Omental fat pad (tissue), 4 donors: ENCODE measurements around the gene CAVIN1. TPM values are rescaled to one million over a fixed set of nuclear protein-coding genes. Genes with fewer than 3 reads are reported as not detected.
"Not testable (repeated sequence)": the region's sequence is repeated elsewhere in the genome, so short reads cannot be mapped to it uniquely, and the experiment has no call there.

ENCODE experiments used
- ATAC-seq: fragments of 150-250 bp; one replicate; pipeline ENCODE4 v1.9.1; 2016; ENCODE audit warnings: mild to moderate bottlenecking, moderate library complexity; ENCODE audit not compliant: low FRiP score
- DNase-seq: peaks from one replicate; pipeline ENCODE4 v3.0.0-alpha.2; 2019; ENCODE audit warnings: low spot score
- total RNA-seq, 4 donors: library from RNA; depleted of rRNA; stranded (reverse); fragments of >200 nt; gene quantifications; one replicate each; pipeline ENCODE4 v1.1.0, GENCODE V29; 2016
- TF ChIP-seq, protein P1 (sequence below), 3 donors: fragments of 450-650 bp; IDR thresholded peaks; one replicate each; pipeline ENCODE4 v1.5.1; 2016 to 2017; ENCODE audit warnings: antibody characterized with exemption in 3 of 3, mild to moderate bottlenecking in 3 of 3, moderate library complexity in 2 of 3

The CAVIN1 gene
- total RNA-seq, 4 donors from 2014 or later = 479 to 598 (median 526) TPM

DNA sequence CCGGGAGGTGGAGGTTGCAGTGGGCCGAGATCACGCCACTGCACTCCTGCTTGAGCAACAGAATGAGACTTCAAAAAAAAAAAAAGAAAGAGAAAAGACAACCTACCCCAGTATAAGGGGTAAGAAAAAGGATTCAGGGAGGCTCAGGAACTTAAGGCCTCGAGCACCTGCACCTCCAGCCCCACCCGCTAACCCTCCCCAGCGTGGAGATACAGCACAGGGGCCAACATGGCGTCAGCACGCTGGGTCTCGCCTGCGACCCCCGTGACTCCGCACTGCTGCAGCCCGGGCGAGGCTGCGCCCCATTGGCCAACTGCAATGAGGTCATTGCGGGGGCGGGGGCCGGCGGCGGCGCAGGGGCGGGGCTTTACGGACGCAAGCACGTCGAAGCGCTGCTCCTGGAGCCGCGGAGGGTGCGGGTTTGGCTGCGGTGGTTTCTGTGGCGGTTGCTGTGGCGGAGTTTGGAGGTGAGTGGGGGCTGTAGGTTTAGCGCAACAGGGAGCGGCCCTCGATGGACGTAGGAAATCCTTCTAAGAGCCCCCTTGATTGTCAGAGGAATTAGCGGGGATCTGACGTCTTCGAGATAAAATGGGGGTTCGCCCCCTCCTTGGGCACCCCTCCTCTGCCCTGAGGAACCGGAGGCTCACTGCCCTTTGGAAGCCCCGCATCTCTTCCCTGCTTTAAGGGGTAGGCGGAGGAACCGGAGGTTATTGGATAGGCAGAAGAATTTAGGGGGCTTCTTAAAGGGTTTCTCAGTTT, 35.6 kb upstream of the CAVIN1 start, which contains the start of gene ATP6V0A1:
Gene ATP6V0A1 (plus strand): TSS at position 382 of the 759 bp plus-strand sequence. CDS start 2,017 bp downstream, outside the sequence.
- ATAC-seq (peak; percentile 84), DNase-seq (peak; percentile 90)
- TF ChIP-seq, protein P1, sequence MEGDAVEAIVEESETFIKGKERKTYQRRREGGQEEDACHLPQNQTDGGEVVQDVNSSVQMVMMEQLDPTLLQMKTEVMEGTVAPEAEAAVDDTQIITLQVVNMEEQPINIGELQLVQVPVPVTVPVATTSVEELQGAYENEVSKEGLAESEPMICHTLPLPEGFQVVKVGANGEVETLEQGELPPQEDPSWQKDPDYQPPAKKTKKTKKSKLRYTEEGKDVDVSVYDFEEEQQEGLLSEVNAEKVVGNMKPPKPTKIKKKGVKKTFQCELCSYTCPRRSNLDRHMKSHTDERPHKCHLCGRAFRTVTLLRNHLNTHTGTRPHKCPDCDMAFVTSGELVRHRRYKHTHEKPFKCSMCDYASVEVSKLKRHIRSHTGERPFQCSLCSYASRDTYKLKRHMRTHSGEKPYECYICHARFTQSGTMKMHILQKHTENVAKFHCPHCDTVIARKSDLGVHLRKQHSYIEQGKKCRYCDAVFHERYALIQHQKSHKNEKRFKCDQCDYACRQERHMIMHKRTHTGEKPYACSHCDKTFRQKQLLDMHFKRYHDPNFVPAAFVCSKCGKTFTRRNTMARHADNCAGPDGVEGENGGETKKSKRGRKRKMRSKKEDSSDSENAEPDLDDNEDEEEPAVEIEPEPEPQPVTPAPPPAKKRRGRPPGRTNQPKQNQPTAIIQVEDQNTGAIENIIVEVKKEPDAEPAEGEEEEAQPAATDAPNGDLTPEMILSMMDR (IDR thresholded peaks at IDR 0.05) = no peak

DNA sequence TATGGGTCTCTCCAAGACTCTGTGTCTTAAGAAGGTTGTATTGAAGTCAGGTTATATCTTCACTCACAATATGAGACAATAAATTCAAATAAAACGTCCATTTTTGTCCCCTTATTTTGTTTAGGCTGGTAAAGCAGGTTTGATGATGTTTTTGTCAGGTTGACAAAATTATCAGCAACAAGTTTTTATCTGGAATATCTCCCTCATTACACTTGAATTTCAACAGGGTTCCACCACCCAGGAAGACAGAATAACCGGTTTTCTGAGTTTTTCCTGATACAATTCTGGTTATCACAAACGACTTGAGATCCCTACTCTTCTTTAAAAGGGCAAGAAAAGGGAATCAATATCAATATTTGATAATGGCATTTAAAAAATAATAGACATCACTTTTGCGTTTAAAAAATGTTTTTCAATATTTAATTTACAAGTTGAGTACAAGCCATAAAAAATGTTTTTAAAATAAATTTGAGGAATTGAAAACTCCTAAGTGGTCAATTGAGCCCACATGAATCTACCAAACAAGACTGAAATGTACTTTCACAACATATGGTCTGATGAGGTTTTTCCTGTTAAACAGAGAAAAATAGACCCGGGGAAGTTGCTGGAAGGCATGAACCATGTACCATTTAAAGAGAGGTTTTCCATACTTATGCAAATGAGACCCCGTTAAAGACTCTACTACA, 34.2 kb upstream of the CAVIN1 start:
- no peak for DNase-seq
- TF ChIP-seq, protein P1 (IDR thresholded peaks at IDR 0.05) = no peak
- ATAC-seq = no peak

DNA sequence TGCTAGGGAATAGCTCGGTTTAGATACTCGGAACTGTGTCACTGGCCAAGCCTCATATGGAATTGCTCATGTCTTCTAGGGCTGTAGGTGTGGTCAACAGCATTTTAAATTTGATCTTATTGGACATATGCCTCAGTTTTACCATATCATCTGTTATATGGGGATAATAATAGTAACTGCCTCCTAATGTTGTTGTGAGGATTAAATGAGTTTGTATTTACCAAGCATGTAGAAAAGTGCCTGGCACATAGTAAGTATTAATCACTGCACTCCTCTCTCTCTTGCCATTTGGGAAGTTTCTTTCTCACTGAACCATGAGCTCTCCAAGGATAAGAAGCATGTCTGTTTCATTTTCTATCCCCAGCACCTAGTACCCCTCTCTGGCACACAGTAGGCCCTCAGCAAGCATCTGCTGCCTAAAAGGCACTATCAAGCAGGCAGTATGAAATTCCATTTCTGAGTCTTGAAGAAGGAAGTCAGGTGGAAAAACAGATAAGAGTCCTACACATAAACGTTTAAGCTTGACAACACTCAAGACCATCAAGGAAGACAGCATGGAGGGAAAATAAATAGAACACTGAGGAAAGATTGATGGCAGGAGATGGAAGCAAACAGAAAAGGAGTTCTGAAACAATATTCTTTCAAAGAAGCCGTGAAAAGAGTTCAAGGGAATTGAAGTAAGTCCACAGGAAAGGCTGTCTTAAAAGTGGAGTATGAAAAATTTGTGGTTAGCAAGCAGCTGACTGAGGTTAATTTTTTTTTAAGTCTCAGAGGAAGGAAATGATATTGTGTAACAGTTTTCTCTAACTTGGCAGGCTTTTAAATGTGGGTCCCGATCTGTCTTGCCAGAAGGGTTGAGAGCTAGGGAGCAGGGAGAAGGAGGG, 33.4 kb upstream of the CAVIN1 start:
- no peak for DNase-seq
- TF ChIP-seq, protein P1 (IDR thresholded peaks at IDR 0.05) = no peak
- no peak for ATAC-seq

DNA sequence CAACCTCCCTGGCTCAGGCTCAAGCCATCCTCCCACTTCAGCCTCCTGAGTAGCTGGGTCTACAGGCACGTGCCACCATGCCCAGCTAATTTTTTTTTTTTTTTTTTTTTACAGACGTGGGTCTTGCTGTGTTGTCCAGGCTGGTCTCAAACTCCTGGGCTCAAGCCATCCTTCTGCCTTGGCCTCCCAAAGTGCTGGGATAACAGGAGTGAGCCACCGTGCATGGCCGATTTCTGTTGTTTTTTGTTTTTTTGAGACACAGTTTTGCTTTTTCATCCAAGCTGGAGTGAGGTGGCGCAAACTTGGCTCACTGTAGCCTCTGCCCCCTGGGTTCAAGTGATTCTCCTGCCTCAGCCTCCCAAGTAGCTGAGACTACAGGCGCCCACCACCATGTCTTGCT, 31.9 kb upstream of the CAVIN1 start:
- not testable (repeated sequence) for ATAC-seq

DNA sequence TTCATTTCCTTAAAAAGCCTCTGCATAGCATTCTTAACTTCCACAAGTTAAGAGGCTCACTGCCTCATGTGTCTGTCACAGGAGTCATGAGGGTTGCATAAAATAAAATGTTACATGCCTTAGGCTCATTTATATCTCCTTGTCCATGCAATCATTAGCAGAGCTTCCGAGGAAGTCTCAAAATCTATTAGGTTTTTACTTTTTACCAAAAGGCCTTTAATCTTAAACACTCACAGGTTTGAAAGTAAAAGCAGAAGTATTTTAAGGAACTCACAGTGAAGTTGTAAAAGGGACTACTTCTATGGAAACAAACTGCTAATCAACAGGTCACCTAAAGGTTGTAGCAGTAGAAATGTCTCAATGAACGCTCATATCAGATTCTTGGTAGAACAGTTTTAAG, 30.4 kb upstream of the CAVIN1 start:
- ATAC-seq (no peak), DNase-seq (no peak)
- TF ChIP-seq, protein P1 (IDR thresholded peaks at IDR 0.05) = no peak

More for the DNA sequence above, 31.9 kb upstream of the CAVIN1 start:
- DNase-seq = not testable (repeated sequence)

DNA sequence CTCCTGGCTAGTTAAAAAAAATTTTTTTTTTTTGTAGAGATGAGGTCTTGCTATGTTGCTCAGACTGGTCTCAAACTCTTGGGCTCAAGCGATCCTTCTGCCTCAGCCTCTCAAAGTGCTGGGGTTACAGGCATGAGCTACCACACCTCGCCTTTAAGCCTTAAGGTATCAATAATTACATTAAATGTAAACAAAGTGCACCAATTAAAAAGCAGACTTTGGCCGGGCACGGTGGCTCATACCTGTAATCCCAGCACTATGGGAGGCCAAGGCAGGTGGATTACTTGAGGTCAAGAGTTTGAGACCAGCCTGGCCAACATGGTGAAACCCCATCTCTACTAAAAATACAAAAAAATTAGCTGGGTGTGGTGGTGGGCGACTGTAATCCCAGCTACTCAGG, 28.2 kb upstream of the CAVIN1 start:
- ATAC-seq, DNase-seq: not testable (repeated sequence)

DNA sequence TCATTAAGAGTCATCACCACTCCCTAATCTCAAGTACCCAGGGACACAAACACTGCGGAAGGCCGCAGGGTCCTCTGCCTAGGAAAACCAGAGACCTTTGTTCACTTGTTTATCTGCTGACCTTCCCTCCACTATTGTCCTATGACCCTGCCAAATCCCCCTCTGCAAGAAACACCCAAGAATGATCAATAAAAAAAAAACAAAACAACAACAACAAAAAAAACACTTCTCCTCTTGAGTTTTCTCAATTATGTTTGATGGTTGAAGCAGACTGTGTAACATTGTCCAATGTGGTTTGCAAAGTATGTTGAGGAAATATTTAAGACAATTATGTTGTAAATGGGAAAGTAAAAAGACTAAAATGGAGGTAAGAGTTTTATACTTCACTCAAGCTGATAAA, 26.8 kb upstream of the CAVIN1 start:
- ATAC-seq = not testable (repeated sequence)

DNA sequence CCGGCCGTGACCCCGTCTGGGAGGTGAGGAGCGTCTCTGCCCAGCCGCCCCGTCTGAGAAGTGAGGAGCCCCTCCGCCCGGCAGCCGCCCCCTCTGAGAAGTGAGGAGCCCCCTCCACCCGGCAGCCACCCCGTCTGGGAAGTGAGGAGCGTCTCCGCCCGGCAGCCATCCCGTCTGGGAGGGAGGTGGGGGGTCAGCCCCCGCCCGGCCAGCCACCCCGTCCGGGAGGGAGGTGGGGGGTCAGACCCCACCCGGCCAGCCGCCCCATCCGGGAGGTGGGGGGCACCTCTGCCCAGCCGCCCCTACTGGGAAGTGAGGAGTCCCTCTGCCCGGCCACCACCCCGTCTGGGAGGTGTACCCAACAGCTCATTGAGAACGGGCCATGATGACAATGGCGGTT, 26.1 kb upstream of the CAVIN1 start:
- not testable (repeated sequence) for DNase-seq, ATAC-seq

More for the DNA sequence above, 26.8 kb upstream of the CAVIN1 start:
- not testable (repeated sequence) for DNase-seq
